RWPE2 (cell line): ENCODE results near the gene BCL2L1.
"Not testable (repeated sequence)": the region's sequence is repeated elsewhere in the genome, so short reads cannot be mapped to it uniquely, and the experiment has no call there.

Experiments
- ATAC-seq: fragments of 200-7000 bp; cut with Tn5 transposase; 3 replicates; pipeline ENCODE4 v1.9.1; 2021; ENCODE audit warnings: low read depth
- DNase-seq: peaks from one replicate; pipeline ENCODE4 v3.0.0-alpha.2; 2020; ENCODE audit warnings: low spot score
- H3K27ac ChIP-seq: fragments of 450-650 bp; 2 replicates; pipeline ENCODE4 v1.5.1; 2017; ENCODE audit warnings: mild to moderate bottlenecking; ENCODE audit not compliant: poor library complexity, severe bottlenecking
- H3K27me3 ChIP-seq: fragments of 250-450 bp; sonication (Bioruptor Pico); 2 replicates; pipeline ENCODE4 v1.5.1; 2021; ENCODE audit warnings: mild to moderate bottlenecking, moderate library complexity; ENCODE audit not compliant: insufficient read depth, poor library complexity, severe bottlenecking
- H3K36me3 ChIP-seq: fragments of 250-450 bp; sonication (Bioruptor Pico); 2 replicates; pipeline ENCODE4 v1.5.1; 2020; ENCODE audit warnings: low read depth, mild to moderate bottlenecking, moderate library complexity
- H3K4me1 ChIP-seq: fragments of 250-450 bp; sonication (Bioruptor Pico); 2 replicates; pipeline ENCODE4 v1.5.1; 2021; ENCODE audit warnings: mild to moderate bottlenecking, moderate library complexity; ENCODE audit not compliant: insufficient read depth, poor library complexity, severe bottlenecking
- H3K4me3 ChIP-seq: fragments of 250-450 bp; sonication (Bioruptor Pico); 2 replicates; pipeline ENCODE4 v1.5.1; 2021; ENCODE audit warnings: mild to moderate bottlenecking, moderate library complexity; ENCODE audit not compliant: severe bottlenecking
- H3K9me3 ChIP-seq: fragments of 250-450 bp; sonication (Bioruptor Pico); 2 replicates; pipeline ENCODE4 v1.5.1; 2021; ENCODE audit warnings: mild to moderate bottlenecking, moderate library complexity; ENCODE audit not compliant: severe bottlenecking
- CTCF ChIP-seq: fragments of 450-650 bp; IDR thresholded peaks from one replicate; pipeline ENCODE4 v1.5.1; 2017; ENCODE audit warnings: mild to moderate bottlenecking, moderate library complexity; ENCODE audit not compliant: poor library complexity, severe bottlenecking

Gene BCL2L1

GRCh38 chr20:31633339-31633914 is 89.2 kb downstream of the BCL2L1 start:
- Histone ChIP-seq H3K36me3 (no peaks in the 10 kb centered on the region), H3K9me3 (no peaks in the 10 kb centered on the region), H3K27ac (no peak overlapping the region), H3K4me1 (no peaks in the 10 kb centered on the region), H3K27me3 (no peaks in the 10 kb centered on the region), H3K4me3 (no peak overlapping the region)
- ATAC-seq, result no peak
- peak; percentile 80 for DNase-seq
- no peak for TF ChIP-seq CTCF

- Histone ChIP-seq H3K27me3 (no peaks in the 10 kb centered on the region), H3K4me3 (no peak overlapping the region), H3K27ac (no peak overlapping the region), H3K36me3 (no peaks in the 10 kb centered on the region), H3K9me3 (no peaks in the 10 kb centered on the region), H3K4me1 (no peaks in the 10 kb centered on the region)
- ATAC-seq (no peak), DNase-seq (peak; percentile 86)
- TF ChIP-seq CTCF, result no peak
Measured at GRCh38 chr20:31632548-31633338, 89.9 kb downstream of the BCL2L1 start.

- no peaks in the 10 kb centered on the region for H3K36me3 ChIP-seq
- ATAC-seq, result peak; percentile 8; the same call in 1 of the 3 replicates
- no peak for DNase-seq
Measured at GRCh38 chr20:31630187-31630790, 92.4 kb downstream of the BCL2L1 start.

DNA sequence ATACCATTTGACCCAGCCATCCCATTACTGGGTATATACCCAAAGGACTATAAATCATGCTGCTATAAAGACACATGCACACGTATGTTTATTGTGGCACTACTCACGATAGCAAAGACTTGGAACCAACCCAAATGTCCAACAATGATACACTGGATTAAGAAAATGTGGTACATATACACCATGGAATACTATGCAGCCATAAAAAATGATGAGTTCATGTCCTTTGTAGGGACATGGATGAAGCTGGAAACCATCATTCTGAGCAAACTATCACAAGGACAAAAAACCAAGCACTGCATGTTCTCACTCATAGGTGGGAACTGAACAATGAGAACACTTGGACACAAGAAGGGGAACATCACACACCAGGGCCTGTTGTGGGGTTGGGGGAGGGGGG is 94.6 kb downstream of the BCL2L1 start:
- H3K27ac ChIP-seq, DNase-seq, H3K36me3 ChIP-seq, H3K9me3 ChIP-seq, H3K4me1 ChIP-seq, ATAC-seq, H3K27me3 ChIP-seq, H3K4me3 ChIP-seq: not testable (repeated sequence)

More at GRCh38 chr20:31630187-31630790, 92.4 kb downstream of the BCL2L1 start:
- Histone ChIP-seq H3K4me3 (no peak overlapping the region), H3K4me1 (no peaks in the 10 kb centered on the region), H3K27me3 (no peaks in the 10 kb centered on the region), H3K9me3 (no peaks in the 10 kb centered on the region), H3K27ac (no peak overlapping the region)
- TF ChIP-seq CTCF, result no peak

DNA sequence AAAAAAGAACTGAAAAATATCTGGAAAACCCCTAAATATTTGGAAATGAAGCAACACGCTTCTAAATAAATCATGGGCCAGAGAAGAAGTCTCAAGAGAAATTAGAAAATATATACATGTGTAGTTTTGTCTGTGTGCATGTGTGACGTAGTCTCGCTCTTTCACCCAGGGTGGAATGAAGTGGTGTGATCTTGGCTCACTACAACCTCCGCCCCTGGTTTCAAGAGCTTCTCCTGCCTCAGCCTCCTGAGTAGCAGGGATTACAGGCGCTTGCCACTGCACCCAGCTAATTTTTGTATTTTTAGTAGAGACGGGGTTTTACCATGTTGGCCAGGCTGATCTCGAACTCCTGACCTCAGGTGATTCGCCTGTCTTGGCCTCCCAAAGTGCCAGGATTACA is 96.1 kb downstream of the BCL2L1 start:
- not testable (repeated sequence) for H3K27me3 ChIP-seq, H3K4me3 ChIP-seq, DNase-seq, H3K27ac ChIP-seq, ATAC-seq, H3K4me1 ChIP-seq, H3K9me3 ChIP-seq, H3K36me3 ChIP-seq

- not testable (repeated sequence) for H3K4me3 ChIP-seq, H3K9me3 ChIP-seq, H3K36me3 ChIP-seq, H3K4me1 ChIP-seq, DNase-seq, ATAC-seq, H3K27me3 ChIP-seq, H3K27ac ChIP-seq
Measured at GRCh38 chr20:31623123-31623505, 99.6 kb downstream of the BCL2L1 start.
